ENCODE data around the gene SKOR1.

The SKOR1 gene

GRCh38 chr15:67818464-67818863 is 6.8 kb upstream of the SKOR1 start:
- no peak for DNase-seq (ENCODE audit: low read depth)

- DNase-seq (ENCODE audit: low read depth) = no peak
These were observed 5.7 kb upstream of the SKOR1 start for GRCh38 chr15:67819636-67820035.

GRCh38 chr15:67820122-67820991 is 5.0 kb upstream of the SKOR1 start:
- no peak for DNase-seq (ENCODE audit: low read depth)

- DNase-seq (ENCODE audit: low read depth) = peak; percentile 24
These were observed 4.1 kb upstream of the SKOR1 start for GRCh38 chr15:67820992-67821783.

- DNase-seq (ENCODE audit: low read depth) = no peak
These were observed 3.4 kb upstream of the SKOR1 start for GRCh38 chr15:67821784-67822440.

GRCh38 chr15:67822537-67823313 is 2.6 kb upstream of the SKOR1 start:
- DNase-seq (ENCODE audit: low read depth) = no peak

GRCh38 chr15:67823314-67824196 is 1.8 kb upstream of the SKOR1 start:
- no peak for DNase-seq (ENCODE audit: low read depth)

- DNase-seq (ENCODE audit: low read depth) = no peak
These were observed 926 bp upstream of the SKOR1 start for GRCh38 chr15:67824197-67824968.

GRCh38 chr15:67825881-67826716 is 790 bp downstream of the SKOR1 start:
- DNase-seq (ENCODE audit: low read depth) = no peak

GRCh38 chr15:67826717-67827561 is 1.6 kb downstream of the SKOR1 start:
- no peak for DNase-seq (ENCODE audit: low read depth)

- DNase-seq (ENCODE audit: low read depth) = no peak
These were observed 2.4 kb downstream of the SKOR1 start for GRCh38 chr15:67827562-67828277.

GRCh38 chr15:67828278-67828968 is 3.1 kb downstream of the SKOR1 start:
- no peak for DNase-seq (ENCODE audit: low read depth)

GRCh38 chr15:67828969-67829646 is 3.8 kb downstream of the SKOR1 start:
- DNase-seq (ENCODE audit: low read depth) = no peak

GRCh38 chr15:67829647-67830504 is 4.6 kb downstream of the SKOR1 start:
- DNase-seq (ENCODE audit: low read depth) = no peak

- DNase-seq (ENCODE audit: low read depth) = no peak
These were observed 6.1 kb downstream of the SKOR1 start for GRCh38 chr15:67831363-67831762.
